Fibroblast of lung (primary cell): ENCODE data around the gene REEP1. TPM values are rescaled to one million over a fixed set of nuclear protein-coding genes. Genes with fewer than 3 reads are reported as not detected.

Experiments used
- DNase-seq, 2 donors: peaks; one replicate each; pipeline versions ENCODE4 v3.0.0 to v3.0.0-alpha.2; 2010; ENCODE audit warnings: low read depth in 2 of 2
- H2AFZ ChIP-seq: 2 replicates; pipeline ENCODE4 v1.5.1; 2012; ENCODE audit warnings: low read length, control low read depth, inconsistent platforms
- H3K27ac ChIP-seq: 2 replicates; pipeline ENCODE4 v1.5.1; 2011; ENCODE audit warnings: low read length, control low read depth; ENCODE audit not compliant: insufficient read depth
- H3K27me3 ChIP-seq: 2 replicates; pipeline ENCODE4 v1.5.1; 2011; ENCODE audit warnings: mild to moderate bottlenecking, low read length; ENCODE audit not compliant: control insufficient read depth, insufficient read depth
- H3K36me3 ChIP-seq: 2 replicates; pipeline ENCODE4 v1.5.1; 2011; ENCODE audit warnings: low read length; ENCODE audit not compliant: control insufficient read depth, insufficient read depth
- H3K4me1 ChIP-seq: 2 replicates; pipeline ENCODE4 v1.5.1; 2011; ENCODE audit warnings: low read length; ENCODE audit not compliant: control insufficient read depth, insufficient read depth; ENCODE audit errors: extremely low read depth
- H3K4me2 ChIP-seq: 2 replicates; pipeline ENCODE4 v1.5.1; 2011; ENCODE audit warnings: low read length, control low read depth; ENCODE audit not compliant: insufficient read depth; ENCODE audit errors: extremely low read depth
- H3K4me3 ChIP-seq, 4 experiments: fragments of 200-600 bp in 1 of 4; sonication (generic) in 1 of 4; replicated peaks in 1 of 4; 2 replicates each; pipeline ENCODE4 v1.5.1; 2011 to 2016; ENCODE audit warnings: low read length in 4 of 4, low read depth in 3 of 4, mild to moderate bottlenecking in 3 of 4, control low read depth in 2 of 4, inconsistent platforms in 1 of 4, mixed read lengths in 1 of 4; ENCODE audit not compliant: insufficient read depth in 1 of 4; ENCODE audit errors: control extremely low read depth in 1 of 4
- H3K79me2 ChIP-seq: 2 replicates; pipeline ENCODE4 v1.5.1; 2012; ENCODE audit warnings: mild to moderate bottlenecking, low read length, inconsistent platforms; ENCODE audit not compliant: control insufficient read depth, insufficient read depth
- H3K9ac ChIP-seq: 2 replicates; pipeline ENCODE4 v1.5.1; 2011; ENCODE audit warnings: mild to moderate bottlenecking, low read length, control low read depth; ENCODE audit not compliant: insufficient read depth
- H3K9me3 ChIP-seq: 2 replicates; pipeline ENCODE4 v1.5.1; 2012; ENCODE audit warnings: low read depth, low read length; ENCODE audit not compliant: control insufficient read depth, insufficient read depth
- H4K20me1 ChIP-seq: 2 replicates; pipeline ENCODE4 v1.5.1; 2011; ENCODE audit warnings: low read length; ENCODE audit not compliant: control insufficient read depth, insufficient read depth; ENCODE audit errors: extremely low read depth
- CTCF ChIP-seq, 2 donors: IDR thresholded peaks in 1 of 2; conservative IDR thresholded peaks in 1 of 2; 1 replicate in 1 of 2; 2 replicates in 1 of 2; pipeline ENCODE4 v1.5.1; 2011 to 2012; ENCODE audit warnings: low read length in 2 of 2, control low read depth in 1 of 2, inconsistent platforms in 1 of 2, low read depth in 1 of 2, mild to moderate bottlenecking in 1 of 2
- EZH2 ChIP-seq: IDR thresholded peaks from 2 replicates; pipeline ENCODE4 v1.5.1; 2012; ENCODE audit warnings: low read length, control low read depth, mild to moderate bottlenecking; ENCODE audit errors: missing control alignments
- polyA plus RNA-seq, 2 donors: library from polyadenylated mRNA; depleted of rRNA in 1 of 2; stranded (reverse) in 1 of 2; unstranded in 1 of 2; fragments of >200 nt; gene quantifications; 2 replicates each; pipeline ENCODE4 v1.2.1, GENCODE V29; 2011 to 2012; ENCODE audit warnings: missing spikeins in 1 of 2
- total RNA-seq: library from RNA; depleted of rRNA; stranded (reverse); fragments of >200 nt; gene quantifications from 2 replicates; pipeline ENCODE4 v1.2.1, GENCODE V29; 2014

Gene REEP1
- total and polyA plus RNA-seq, 2 donors (not counting 1 experiment from before 2014, with no cell fraction given) = 0.02 TPM; not detected in 1

- H3K36me3 ChIP-seq = no peaks in the 10 kb centered on the region
- DNase-seq = no peak
- no peak overlapping the region for H2AFZ ChIP-seq
- H3K4me1 ChIP-seq = no peaks in the 10 kb centered on the region
- no peak overlapping the region for H3K9ac ChIP-seq
- H3K9me3 ChIP-seq = no peaks in the 10 kb centered on the region
- no peaks in the 10 kb centered on the region for H3K79me2 ChIP-seq
- H3K27ac ChIP-seq = no peak overlapping the region
- no peaks in the 10 kb centered on the region for H4K20me1 ChIP-seq
- H3K27me3 ChIP-seq = peaks cover 6% of the 10 kb centered on the region
- no peak overlapping the region for H3K4me2 ChIP-seq
- no peak overlapping the region for H3K4me3 ChIP-seq
- TF ChIP-seq EZH2 (no peak), CTCF (conservative IDR thresholded peaks at IDR 0.05 in 1 of 2, IDR thresholded peaks at IDR 0.05 in 1 of 2; ENCODE audit: low read depth in 1 of 2, low read length in 2 of 2) (no peak)
Observed at GRCh38 chr2:86315084-86315483, 22.3 kb downstream of the REEP1 start.

GRCh38 chr2:86314125-86314524 is 23.3 kb downstream of the REEP1 start:
- no peak overlapping the region for H3K27ac ChIP-seq
- H3K79me2 ChIP-seq = no peaks in the 10 kb centered on the region
- H3K4me2 ChIP-seq = no peak overlapping the region
- H3K9me3 ChIP-seq = no peaks in the 10 kb centered on the region
- H3K4me3 ChIP-seq = no peak overlapping the region
- TF ChIP-seq CTCF (conservative IDR thresholded peaks at IDR 0.05 in 1 of 2, IDR thresholded peaks at IDR 0.05 in 1 of 2; ENCODE audit: low read depth in 1 of 2, low read length in 2 of 2) (no peak), EZH2 (no peak)
- H2AFZ ChIP-seq = no peak overlapping the region
- H4K20me1 ChIP-seq = no peaks in the 10 kb centered on the region
- no peak for DNase-seq
- no peak overlapping the region for H3K9ac ChIP-seq
- peaks cover 6% of the 10 kb centered on the region for H3K27me3 ChIP-seq
- H3K36me3 ChIP-seq = no peaks in the 10 kb centered on the region
- H3K4me1 ChIP-seq = no peaks in the 10 kb centered on the region

DNA sequence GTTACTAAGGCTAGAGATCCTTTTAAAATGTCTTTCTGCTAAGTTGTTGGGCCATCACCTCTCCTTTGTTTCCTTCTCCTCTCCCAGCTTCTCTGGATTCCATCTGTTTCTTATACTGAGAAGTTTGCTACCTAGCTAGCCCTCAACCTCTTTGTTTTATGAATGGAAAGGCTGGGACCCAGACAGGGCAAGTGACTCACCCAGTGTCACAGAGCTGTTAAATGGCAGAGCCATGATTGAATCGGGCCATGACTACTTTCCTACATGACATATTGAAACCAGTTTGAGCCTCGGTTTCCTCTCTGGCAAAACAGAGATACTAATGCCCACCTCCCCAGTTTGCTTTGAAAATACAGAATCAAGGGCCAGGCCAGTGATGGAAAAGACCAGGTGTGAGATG is 24.1 kb downstream of the REEP1 start:
- no peak overlapping the region for H2AFZ ChIP-seq
- no peak for TF ChIP-seq CTCF (conservative IDR thresholded peaks at IDR 0.05 in 1 of 2, IDR thresholded peaks at IDR 0.05 in 1 of 2; ENCODE audit: low read depth in 1 of 2, low read length in 2 of 2)
- no peak for TF ChIP-seq EZH2
- H3K9ac ChIP-seq = no peak overlapping the region
- no peaks in the 10 kb centered on the region for H3K79me2 ChIP-seq
- H4K20me1 ChIP-seq = no peaks in the 10 kb centered on the region
- no peak overlapping the region for H3K27ac ChIP-seq
- no peaks in the 10 kb centered on the region for H3K9me3 ChIP-seq
- DNase-seq = no peak
- H3K4me1 ChIP-seq = no peaks in the 10 kb centered on the region
- H3K4me3 ChIP-seq = no peak overlapping the region
- H3K36me3 ChIP-seq = no peaks in the 10 kb centered on the region
- peaks cover 6% of the 10 kb centered on the region for H3K27me3 ChIP-seq
- no peak overlapping the region for H3K4me2 ChIP-seq
